PC-3 (cell line): ENCODE results near the gene IL1RAPL1. TPM values are rescaled to one million over a fixed set of nuclear protein-coding genes. Genes with fewer than 3 reads are reported as not detected.

ENCODE experiments used
- ATAC-seq: fragments of 200-7000 bp; cut with Tn5 transposase; 2 replicates; pipeline ENCODE4 v1.9.1; 2020; ENCODE audit warnings: mild to moderate bottlenecking, moderate library complexity
- BruUV-seq: library from RNA; stranded (reverse); fragments of 400-500 nt; replicated peaks from 2 replicates; lab custom pipeline; 2021; lab: Mats Ljungman, UMichigan
- CTCF ChIA-PET: fragments of 300-600 bp; sonication (Branson Sonifier 250); formaldehyde crosslinking; loops from one replicate; lab custom pipeline; 2022; ENCODE audit warnings: antibody characterized with exemption; lab: Charles Lee
- POLR2A ChIA-PET: fragments of 300-600 bp; sonication (Branson Sonifier 250); formaldehyde crosslinking; loops from one replicate; lab custom pipeline; 2022; ENCODE audit warnings: antibody characterized with exemption; ENCODE audit not compliant: unreplicated experiment; lab: Charles Lee
- DNase-seq: peaks from one replicate; pipeline ENCODE4 v3.0.0-alpha.2; 2015
- H2AFZ ChIP-seq: fragments of 300-600 bp; sonication (generic); 2 replicates; pipeline ENCODE4 v1.6.0; 2016; ENCODE audit warnings: antibody characterized with exemption, low read length
- H3F3A ChIP-seq: fragments of 300-600 bp; sonication (generic); one replicate; pipeline ENCODE4 v1.6.0; 2017; ENCODE audit warnings: antibody characterized with exemption, low read length, control low read depth, mild to moderate bottlenecking; ENCODE audit not compliant: unreplicated experiment
- H3K27ac ChIP-seq: fragments of 300-600 bp; sonication (generic); 2 replicates; pipeline ENCODE4 v1.5.1; 2016; ENCODE audit warnings: mild to moderate bottlenecking, low read length
- H3K27me3 ChIP-seq: fragments of 300-600 bp; sonication (generic); 2 replicates; pipeline ENCODE4 v1.6.1; 2016; ENCODE audit warnings: low read length, mixed read lengths
- H3K36me3 ChIP-seq: fragments of 300-600 bp; sonication (generic); 2 replicates; pipeline ENCODE4 v1.6.1; 2016; ENCODE audit warnings: low read depth, mixed run types, low read length, mixed read lengths
- H3K4me1 ChIP-seq: fragments of 300-600 bp; sonication (generic); 2 replicates; pipeline ENCODE4 v1.5.1; 2016; ENCODE audit warnings: low read length; ENCODE audit not compliant: insufficient read depth
- H3K4me2 ChIP-seq: fragments of 300-600 bp; sonication (generic); 2 replicates; pipeline ENCODE4 v1.6.0; 2016; ENCODE audit warnings: low read length
- H3K4me3 ChIP-seq: fragments of 300-600 bp; sonication (generic); 2 replicates; pipeline ENCODE4 v1.5.1; 2016; ENCODE audit warnings: mild to moderate bottlenecking, low read length, mixed read lengths
- H3K79me2 ChIP-seq: fragments of 300-600 bp; sonication (generic); 2 replicates; pipeline ENCODE4 v1.6.1; 2017; ENCODE audit warnings: low read length, mixed read lengths
- H3K9ac ChIP-seq: fragments of 300-600 bp; sonication (generic); 2 replicates; pipeline ENCODE4 v1.6.0; 2016; ENCODE audit warnings: mild to moderate bottlenecking, low read length
- H3K9me2 ChIP-seq: fragments of 300-600 bp; sonication (generic); replicated peaks from 2 replicates; pipeline ENCODE4 v1.6.1; 2016; ENCODE audit warnings: mixed run types, low read length, mixed read lengths
- H3K9me3 ChIP-seq: fragments of 300-600 bp; sonication (generic); 2 replicates; pipeline ENCODE4 v1.6.1; 2016; ENCODE audit warnings: low read length, mixed read lengths
- H4K20me1 ChIP-seq: fragments of 300-600 bp; sonication (generic); 2 replicates; pipeline ENCODE4 v1.6.1; 2016; ENCODE audit warnings: low read length, mixed read lengths
- CTCF ChIP-seq: fragments of 300-600 bp; sonication (generic); conservative IDR thresholded peaks from 2 replicates; pipeline ENCODE4 v1.5.1; 2017; ENCODE audit warnings: antibody characterized with exemption, low read depth, mild to moderate bottlenecking, low read length
- EZH2 ChIP-seq: fragments of 300-600 bp; sonication (generic); IDR thresholded peaks from one replicate; pipeline ENCODE4 v1.6.1; 2017; ENCODE audit warnings: antibody characterized with exemption, mild to moderate bottlenecking, low read length; ENCODE audit not compliant: unreplicated experiment
- EZH2phosphoT487 ChIP-seq: fragments of 300-600 bp; sonication (generic); IDR thresholded peaks from 2 replicates; pipeline ENCODE4 v1.6.1; 2018; ENCODE audit warnings: mild to moderate bottlenecking, antibody characterized with exemption, low read length, borderline replicate concordance
- intact Hi-C: fragments of 100-400 bp; cut with micrococcal nuclease; formaldehyde crosslinking; loops from 2 replicates; pipeline ENCODE4 v1.9.0; 2023
- total RNA-seq: library from RNA; depleted of rRNA; stranded (reverse); fragments of >200 nt; gene quantifications from 2 replicates; pipeline ENCODE4 v1.2.3, GENCODE V29; 2014

IL1RAPL1 gene
- total RNA-seq, 1 experiment from 2014 or later: 0.44 TPM

- intact Hi-C loops: no loop called here
- CTCF ChIA-PET: no interaction called here
- Histone ChIP-seq H3K9me2 (no peaks in the 10 kb centered on the region), H3K4me2 (no peak overlapping the region), H3K4me1 (no peaks in the 10 kb centered on the region), H3K9ac (no peak overlapping the region), H3K79me2 (no peaks in the 10 kb centered on the region), H2AFZ (no peak overlapping the region), H3K27ac (no peak overlapping the region), H3K27me3 (no peaks in the 10 kb centered on the region), H4K20me1 (no peaks in the 10 kb centered on the region), H3K9me3 (no peaks in the 10 kb centered on the region), H3K36me3 (no peaks in the 10 kb centered on the region), H3F3A (no peaks in the 10 kb centered on the region), H3K4me3 (no peak overlapping the region)
- DNase-seq (no peak), ATAC-seq (no peak)
- TF ChIP-seq CTCF (no peak), EZH2phosphoT487 (no peak), EZH2 (no peak)
- POLR2A ChIA-PET: no interaction called here
- BruUV-seq: no TSS peak
Observed at GRCh38 chrX:29604381-29604780, 1017.1 kb downstream of the IL1RAPL1 start.

GRCh38 chrX:29617276-29617675, 1030.0 kb downstream of the IL1RAPL1 start:
- no peaks in the 10 kb centered on the region for H3K9me2 ChIP-seq
- peak overlapping the region; percentile 38 for H3K9ac ChIP-seq
- H3K27ac ChIP-seq: peak overlapping the region; percentile 52
- H3K27me3 ChIP-seq: no peaks in the 10 kb centered on the region
- peak overlapping the region; percentile 63 for H3K4me2 ChIP-seq
- H4K20me1 ChIP-seq: no peaks in the 10 kb centered on the region
- TF ChIP-seq CTCF (no peak), EZH2phosphoT487 (no peak), EZH2 (no peak)
- intact Hi-C loops: loop anchor here (5.0 to 10.0 kb wide), 2 partner anchors 45 to 382 kb away; no protein-coding TSS in a partner anchor
- H3F3A ChIP-seq: no peaks in the 10 kb centered on the region
- H3K36me3 ChIP-seq: no peaks in the 10 kb centered on the region
- BruUV-seq: no TSS peak
- H3K9me3 ChIP-seq: no peaks in the 10 kb centered on the region
- H2AFZ ChIP-seq: peak overlapping the region; percentile 67
- CTCF ChIA-PET: interaction anchor here (0.6 kb wide), 2 partner anchors 298 to 378 kb away, joined by 3 to 10 read pairs; no protein-coding TSS in a partner anchor
- peak; percentile 91 for ATAC-seq
- H3K4me3 ChIP-seq: peak overlapping the region; percentile 25; the same call in 1 of the 2 replicates
- no peaks in the 10 kb centered on the region for H3K79me2 ChIP-seq
- H3K4me1 ChIP-seq: peaks cover 12% of the 10 kb centered on the region; the same call in 1 of the 2 replicates
- DNase-seq: peak; percentile 56
- POLR2A ChIA-PET: no interaction called here

- Histone ChIP-seq H3K4me3 (peak overlapping the region; percentile 25; the same call in 1 of the 2 replicates), H3K36me3 (no peaks in the 10 kb centered on the region), H3K27ac (peak overlapping the region; percentile 52), H3K4me2 (peak overlapping the region; percentile 63), H3K9ac (peak overlapping the region; percentile 38), H2AFZ (peak overlapping the region; percentile 67), H3K9me3 (no peaks in the 10 kb centered on the region), H3F3A (no peaks in the 10 kb centered on the region), H3K79me2 (no peaks in the 10 kb centered on the region), H3K9me2 (no peaks in the 10 kb centered on the region), H3K4me1 (peaks cover 12% of the 10 kb centered on the region; the same call in 1 of the 2 replicates), H4K20me1 (no peaks in the 10 kb centered on the region), H3K27me3 (no peaks in the 10 kb centered on the region)
- intact Hi-C loops: loop anchor here (5.0 to 10.0 kb wide), 2 partner anchors 45 to 383 kb away; no protein-coding TSS in a partner anchor
- POLR2A ChIA-PET: no interaction called here
- ATAC-seq: peak; percentile 76
- TF ChIP-seq CTCF: peak; percentile 62
- no peak for TF ChIP-seq EZH2phosphoT487
- no peak for TF ChIP-seq EZH2
- CTCF ChIA-PET: no interaction called here
- BruUV-seq: no TSS peak
- peak; percentile 38 for DNase-seq
Observed at GRCh38 chrX:29617725-29618124, 1030.5 kb downstream of the IL1RAPL1 start.
